ENCODE results near the gene KLHL3. TPM values are rescaled to one million over a fixed set of nuclear protein-coding genes. Genes with fewer than 3 reads are reported as not detected.

Gene KLHL3
- total and polyA plus RNA-seq, 9 donors = 2.6 to 4.8 (median 4.0) TPM

DNA sequence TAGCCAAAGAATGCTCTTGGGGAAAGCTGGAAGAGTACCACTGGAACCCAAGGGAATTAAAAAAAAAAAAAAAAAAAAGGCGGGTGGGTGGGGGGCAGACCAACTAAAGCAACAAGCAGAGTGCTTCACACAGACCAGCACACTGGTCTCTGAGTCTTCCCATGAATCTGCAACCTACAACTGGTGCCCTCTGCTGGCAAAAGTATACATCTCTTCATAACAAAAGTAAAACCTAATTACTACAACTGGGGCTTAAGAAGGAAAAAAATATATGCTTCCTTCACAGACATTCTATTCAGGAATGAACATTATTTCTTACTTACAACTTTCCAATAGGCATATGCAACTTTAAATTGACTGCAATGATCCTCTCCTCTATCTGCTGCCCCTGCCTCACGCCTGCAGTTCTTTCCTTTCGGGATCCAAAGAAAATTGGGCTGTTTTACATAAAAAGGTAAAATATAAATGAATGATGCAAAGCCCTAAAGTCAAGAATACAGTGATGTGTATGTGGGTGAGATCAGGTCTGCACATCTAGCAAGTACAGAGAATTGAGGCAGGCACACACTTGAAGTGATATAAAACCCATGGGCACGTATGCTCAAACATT is 7.2 kb upstream of the KLHL3 start:
- WGBS (ENCODE audit: insufficient coverage) = 80% methylated on average over 1 of the region's 4 CpGs
- Histone ChIP-seq H3K36me3 (ENCODE audit: control insufficient read depth, insufficient read depth, low read length) (no peaks in the 10 kb centered on the region), H3K27me3 (ENCODE audit: control insufficient read depth, insufficient read depth, low read length) (no peaks in the 10 kb centered on the region), H3K4me1 (ENCODE audit: control insufficient read depth, insufficient read depth, low read length) (no peaks in the 10 kb centered on the region), H3K27ac (ENCODE audit: low read length) (no peak overlapping the region), H3K9me3 (replicated peaks; ENCODE audit: control insufficient read depth, low read depth, low read length) (no peaks in the 10 kb centered on the region), H3K4me3 (ENCODE audit: low read length) (no peak overlapping the region)
- DNase-seq = peak; percentile 87

- no peaks in the 10 kb centered on the region for H3K36me3 ChIP-seq (ENCODE audit: control insufficient read depth, insufficient read depth, low read length)
- no peak for DNase-seq
- 85% methylated on average over 5 of the region's 8 CpGs for WGBS (ENCODE audit: insufficient coverage)
- no peaks in the 10 kb centered on the region for H3K4me1 ChIP-seq (ENCODE audit: control insufficient read depth, insufficient read depth, low read length)
- no peak overlapping the region for H3K27ac ChIP-seq (ENCODE audit: low read length)
- no peaks in the 10 kb centered on the region for H3K9me3 ChIP-seq (replicated peaks; ENCODE audit: control insufficient read depth, low read depth, low read length)
- H3K4me3 ChIP-seq (ENCODE audit: low read length) = no peak overlapping the region
- H3K27me3 ChIP-seq (ENCODE audit: control insufficient read depth, insufficient read depth, low read length) = no peaks in the 10 kb centered on the region
Observed at GRCh38 chr5:137741718-137742117, 5.8 kb upstream of the KLHL3 start.

GRCh38 chr5:137739737-137740136 is 3.8 kb upstream of the KLHL3 start:
- H3K9me3 ChIP-seq (replicated peaks; ENCODE audit: control insufficient read depth, low read depth, low read length) = no peaks in the 10 kb centered on the region
- H3K4me3 ChIP-seq (ENCODE audit: low read length) = no peak overlapping the region
- no peak overlapping the region for H3K27ac ChIP-seq (ENCODE audit: low read length)
- peaks cover 5% of the 10 kb centered on the region for H3K4me1 ChIP-seq (ENCODE audit: control insufficient read depth, insufficient read depth, low read length)
- no peaks in the 10 kb centered on the region for H3K36me3 ChIP-seq (ENCODE audit: control insufficient read depth, insufficient read depth, low read length)
- no peaks in the 10 kb centered on the region for H3K27me3 ChIP-seq (ENCODE audit: control insufficient read depth, insufficient read depth, low read length)
- 67% methylated on average over 4 of the region's 4 CpGs for WGBS (ENCODE audit: insufficient coverage)
- DNase-seq = no peak

GRCh38 chr5:137738947-137739346 is 3.1 kb upstream of the KLHL3 start:
- H3K4me3 ChIP-seq (ENCODE audit: low read length) = no peak overlapping the region
- no peak for DNase-seq
- no peaks in the 10 kb centered on the region for H3K36me3 ChIP-seq (ENCODE audit: control insufficient read depth, insufficient read depth, low read length)
- no peak overlapping the region for H3K27ac ChIP-seq (ENCODE audit: low read length)
- WGBS (ENCODE audit: insufficient coverage) = 80% methylated on average over 1 of the region's 3 CpGs
- H3K9me3 ChIP-seq (replicated peaks; ENCODE audit: control insufficient read depth, low read depth, low read length) = no peaks in the 10 kb centered on the region
- no peaks in the 10 kb centered on the region for H3K27me3 ChIP-seq (ENCODE audit: control insufficient read depth, insufficient read depth, low read length)
- H3K4me1 ChIP-seq (ENCODE audit: control insufficient read depth, insufficient read depth, low read length) = peaks cover 8% of the 10 kb centered on the region

GRCh38 chr5:137737349-137738131 is 1.7 kb upstream of the KLHL3 start:
- WGBS (ENCODE audit: insufficient coverage) = no CpG with 5 or more reads among the region's 5 CpGs
- DNase-seq = peak; percentile 52
- Histone ChIP-seq H3K9me3 (replicated peaks; ENCODE audit: control insufficient read depth, low read depth, low read length) (no peaks in the 10 kb centered on the region), H3K36me3 (ENCODE audit: control insufficient read depth, insufficient read depth, low read length) (no peaks in the 10 kb centered on the region), H3K27me3 (ENCODE audit: control insufficient read depth, insufficient read depth, low read length) (no peaks in the 10 kb centered on the region), H3K4me3 (ENCODE audit: low read length) (no peak overlapping the region), H3K4me1 (ENCODE audit: control insufficient read depth, insufficient read depth, low read length) (peaks cover 8% of the 10 kb centered on the region), H3K27ac (ENCODE audit: low read length) (no peak overlapping the region)

- Histone ChIP-seq H3K36me3 (ENCODE audit: control insufficient read depth, insufficient read depth, low read length) (no peaks in the 10 kb centered on the region), H3K4me1 (ENCODE audit: control insufficient read depth, insufficient read depth, low read length) (peaks cover 8% of the 10 kb centered on the region), H3K27ac (ENCODE audit: low read length) (no peak overlapping the region), H3K27me3 (ENCODE audit: control insufficient read depth, insufficient read depth, low read length) (no peaks in the 10 kb centered on the region), H3K4me3 (ENCODE audit: low read length) (no peak overlapping the region), H3K9me3 (replicated peaks; ENCODE audit: control insufficient read depth, low read depth, low read length) (no peaks in the 10 kb centered on the region)
- DNase-seq = no peak
- no CpG with 5 or more reads among the region's 1 CpG for WGBS (ENCODE audit: insufficient coverage)
Observed at GRCh38 chr5:137736496-137736895, 607 bp upstream of the KLHL3 start.

- Histone ChIP-seq H3K4me3 (ENCODE audit: low read length) (peak overlapping the region; percentile 27), H3K27me3 (ENCODE audit: control insufficient read depth, insufficient read depth, low read length) (no peaks in the 10 kb centered on the region), H3K27ac (ENCODE audit: low read length) (peak overlapping the region; percentile 42), H3K9me3 (replicated peaks; ENCODE audit: control insufficient read depth, low read depth, low read length) (no peaks in the 10 kb centered on the region), H3K4me1 (ENCODE audit: control insufficient read depth, insufficient read depth, low read length) (peaks cover 8% of the 10 kb centered on the region), H3K36me3 (ENCODE audit: control insufficient read depth, insufficient read depth, low read length) (no peaks in the 10 kb centered on the region)
- DNase-seq = peak; percentile 53
- 2% methylated on average over 9 of the region's 14 CpGs for WGBS (ENCODE audit: insufficient coverage)
Observed at GRCh38 chr5:137734962-137735554, 831 bp downstream of the KLHL3 start.

DNA sequence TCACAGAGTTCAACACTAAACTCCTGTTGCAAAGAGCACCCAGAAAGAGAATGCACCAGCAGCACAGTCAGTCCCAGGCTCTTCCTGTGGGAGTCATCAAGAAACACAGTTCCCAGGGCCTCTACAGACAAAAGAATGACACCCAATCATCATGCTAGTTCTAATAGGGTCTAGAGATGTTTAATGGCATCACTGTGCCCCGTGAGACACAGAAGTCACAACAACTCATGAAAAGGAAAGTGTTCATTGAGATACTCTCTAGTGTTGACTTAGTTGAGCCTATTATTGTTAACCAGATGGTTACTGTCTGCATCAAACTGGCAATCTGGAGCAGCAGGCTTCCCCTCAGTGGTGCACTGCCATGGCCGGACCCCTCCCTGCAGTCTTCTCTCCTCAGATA is 1.6 kb downstream of the KLHL3 start:
- H3K4me3 ChIP-seq (ENCODE audit: low read length) = no peak overlapping the region
- no peaks in the 10 kb centered on the region for H3K9me3 ChIP-seq (replicated peaks; ENCODE audit: control insufficient read depth, low read depth, low read length)
- no peaks in the 10 kb centered on the region for H3K27me3 ChIP-seq (ENCODE audit: control insufficient read depth, insufficient read depth, low read length)
- no peak overlapping the region for H3K27ac ChIP-seq (ENCODE audit: low read length)
- peaks cover 8% of the 10 kb centered on the region for H3K4me1 ChIP-seq (ENCODE audit: control insufficient read depth, insufficient read depth, low read length)
- WGBS (ENCODE audit: insufficient coverage) = 70% methylated on average over 2 of the region's 2 CpGs
- H3K36me3 ChIP-seq (ENCODE audit: control insufficient read depth, insufficient read depth, low read length) = no peaks in the 10 kb centered on the region
- no peak for DNase-seq

GRCh38 chr5:137733922-137734321 is 2.0 kb downstream of the KLHL3 start:
- H3K4me1 ChIP-seq (ENCODE audit: control insufficient read depth, insufficient read depth, low read length) = peaks cover 8% of the 10 kb centered on the region
- no peak for DNase-seq
- H3K9me3 ChIP-seq (replicated peaks; ENCODE audit: control insufficient read depth, low read depth, low read length) = no peaks in the 10 kb centered on the region
- no peak overlapping the region for H3K4me3 ChIP-seq (ENCODE audit: low read length)
- WGBS (ENCODE audit: insufficient coverage) = 91% methylated on average over 3 of the region's 3 CpGs
- H3K36me3 ChIP-seq (ENCODE audit: control insufficient read depth, insufficient read depth, low read length) = no peaks in the 10 kb centered on the region
- no peaks in the 10 kb centered on the region for H3K27me3 ChIP-seq (ENCODE audit: control insufficient read depth, insufficient read depth, low read length)
- no peak overlapping the region for H3K27ac ChIP-seq (ENCODE audit: low read length)

- Histone ChIP-seq H3K27ac (ENCODE audit: low read length) (no peak overlapping the region), H3K4me3 (ENCODE audit: low read length) (no peak overlapping the region), H3K36me3 (ENCODE audit: control insufficient read depth, insufficient read depth, low read length) (no peaks in the 10 kb centered on the region), H3K4me1 (ENCODE audit: control insufficient read depth, insufficient read depth, low read length) (peaks cover 8% of the 10 kb centered on the region), H3K9me3 (replicated peaks; ENCODE audit: control insufficient read depth, low read depth, low read length) (no peaks in the 10 kb centered on the region), H3K27me3 (ENCODE audit: control insufficient read depth, insufficient read depth, low read length) (no peaks in the 10 kb centered on the region)
- DNase-seq = no peak
- WGBS (ENCODE audit: insufficient coverage) = no CpG with 5 or more reads among the region's 3 CpGs
Observed at GRCh38 chr5:137733006-137733405, 2.9 kb downstream of the KLHL3 start.

Measured in muscle of leg (tissue), 11 donors.